ENCODE data around the gene CXCL16. TPM values are rescaled to one million over a fixed set of nuclear protein-coding genes. Genes with fewer than 3 reads are reported as not detected.
A peak's percentile ranks its signal among the peaks of the same experiment; 100 is the strongest.

CXCL16 gene
- total and polyA plus RNA-seq, 2 of the 13 experiments (the other 11 are each of a cell fraction or from before 2014, with no cell fraction given): 9.4 to 101 TPM

DNA sequence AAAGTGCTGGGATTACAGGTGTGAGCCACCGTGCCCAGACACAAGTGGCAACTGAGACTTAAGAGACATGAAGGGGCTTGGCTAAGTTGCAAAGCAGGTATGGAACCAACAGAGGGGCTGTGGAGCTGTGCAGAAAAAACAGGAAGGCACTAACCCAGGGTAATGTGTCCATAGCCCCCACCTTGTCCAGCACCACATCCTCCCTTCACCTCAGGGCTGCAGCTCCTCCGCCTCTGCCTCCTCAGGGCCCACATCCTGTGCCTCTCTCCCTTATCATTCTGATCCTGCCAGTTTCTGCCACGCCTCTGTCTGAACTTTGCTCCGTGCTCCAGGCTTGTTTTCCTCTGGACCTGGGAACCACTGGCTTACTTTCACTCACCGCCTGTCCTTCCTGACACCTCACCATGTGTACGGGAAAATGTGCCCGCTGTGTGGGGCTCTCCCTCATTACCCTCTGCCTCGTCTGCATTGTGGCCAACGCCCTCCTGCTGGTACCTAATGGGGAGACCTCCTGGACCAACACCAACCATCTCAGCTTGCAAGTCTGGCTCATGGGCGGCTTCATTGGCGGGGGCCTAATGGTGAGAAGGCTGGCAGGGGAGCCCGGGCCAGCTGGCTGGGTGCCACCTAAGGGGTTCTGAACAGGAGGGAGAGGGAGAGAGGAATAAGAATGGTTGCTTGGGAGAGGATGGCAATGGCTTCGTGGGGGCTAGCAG, 31.9 kb upstream of the CXCL16 start, which contains the start of gene TM4SF5 (continued):
- TF ChIP-seq TIGD3 (CRISPR knock-in tag; IDR thresholded peaks at IDR 0.05; ENCODE audit: borderline replicate concordance): no peak
- TF ChIP-seq, protein P1, sequence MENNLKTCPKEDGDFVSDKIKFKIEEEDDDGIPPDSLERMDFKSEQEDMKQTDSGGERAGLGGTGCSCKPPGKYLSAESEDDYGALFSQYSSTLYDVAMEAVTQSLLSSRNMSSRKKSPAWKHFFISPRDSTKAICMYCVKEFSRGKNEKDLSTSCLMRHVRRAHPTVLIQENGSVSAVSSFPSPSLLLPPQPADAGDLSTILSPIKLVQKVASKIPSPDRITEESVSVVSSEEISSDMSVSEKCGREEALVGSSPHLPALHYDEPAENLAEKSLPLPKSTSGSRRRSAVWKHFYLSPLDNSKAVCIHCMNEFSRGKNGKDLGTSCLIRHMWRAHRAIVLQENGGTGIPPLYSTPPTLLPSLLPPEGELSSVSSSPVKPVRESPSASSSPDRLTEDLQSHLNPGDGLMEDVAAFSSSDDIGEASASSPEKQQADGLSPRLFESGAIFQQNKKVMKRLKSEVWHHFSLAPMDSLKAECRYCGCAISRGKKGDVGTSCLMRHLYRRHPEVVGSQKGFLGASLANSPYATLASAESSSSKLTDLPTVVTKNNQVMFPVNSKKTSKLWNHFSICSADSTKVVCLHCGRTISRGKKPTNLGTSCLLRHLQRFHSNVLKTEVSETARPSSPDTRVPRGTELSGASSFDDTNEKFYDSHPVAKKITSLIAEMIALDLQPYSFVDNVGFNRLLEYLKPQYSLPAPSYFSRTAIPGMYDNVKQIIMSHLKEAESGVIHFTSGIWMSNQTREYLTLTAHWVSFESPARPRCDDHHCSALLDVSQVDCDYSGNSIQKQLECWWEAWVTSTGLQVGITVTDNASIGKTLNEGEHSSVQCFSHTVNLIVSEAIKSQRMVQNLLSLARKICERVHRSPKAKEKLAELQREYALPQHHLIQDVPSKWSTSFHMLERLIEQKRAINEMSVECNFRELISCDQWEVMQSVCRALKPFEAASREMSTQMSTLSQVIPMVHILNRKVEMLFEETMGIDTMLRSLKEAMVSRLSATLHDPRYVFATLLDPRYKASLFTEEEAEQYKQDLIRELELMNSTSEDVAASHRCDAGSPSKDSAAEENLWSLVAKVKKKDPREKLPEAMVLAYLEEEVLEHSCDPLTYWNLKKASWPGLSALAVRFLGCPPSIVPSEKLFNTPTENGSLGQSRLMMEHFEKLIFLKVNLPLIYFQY (CRISPR knock-in tag; IDR thresholded peaks at IDR 0.05; ENCODE audit: borderline replicate concordance): peak; percentile 65
- peak; percentile 93; the same call in 1 of the 2 replicates for TF ChIP-seq ZNF580 (CRISPR knock-in tag; IDR thresholded peaks at IDR 0.05; ENCODE audit: borderline replicate concordance, low read depth)
- no peak; the same call in 1 of the 2 replicates for TF ChIP-seq ZNF484 (CRISPR knock-in tag; IDR thresholded peaks at IDR 0.05; ENCODE audit: borderline replicate concordance, low read depth)
- peak; percentile 59; the same call in 1 of the 2 replicates for TF ChIP-seq ZNF747 (CRISPR knock-in tag; IDR thresholded peaks at IDR 0.05; ENCODE audit: borderline replicate concordance)
- peak; percentile 68; the same call in 1 of the 2 replicates for TF ChIP-seq ZNF232 (CRISPR knock-in tag; IDR thresholded peaks at IDR 0.05; ENCODE audit: borderline replicate concordance)
- TF ChIP-seq ZNF3 (CRISPR knock-in tag; IDR thresholded peaks at IDR 0.05): no peak
- no peak for TF ChIP-seq MBNL3 (CRISPR knock-in tag; conservative IDR thresholded peaks at IDR 0.05)
- TF ChIP-seq, protein P2, sequence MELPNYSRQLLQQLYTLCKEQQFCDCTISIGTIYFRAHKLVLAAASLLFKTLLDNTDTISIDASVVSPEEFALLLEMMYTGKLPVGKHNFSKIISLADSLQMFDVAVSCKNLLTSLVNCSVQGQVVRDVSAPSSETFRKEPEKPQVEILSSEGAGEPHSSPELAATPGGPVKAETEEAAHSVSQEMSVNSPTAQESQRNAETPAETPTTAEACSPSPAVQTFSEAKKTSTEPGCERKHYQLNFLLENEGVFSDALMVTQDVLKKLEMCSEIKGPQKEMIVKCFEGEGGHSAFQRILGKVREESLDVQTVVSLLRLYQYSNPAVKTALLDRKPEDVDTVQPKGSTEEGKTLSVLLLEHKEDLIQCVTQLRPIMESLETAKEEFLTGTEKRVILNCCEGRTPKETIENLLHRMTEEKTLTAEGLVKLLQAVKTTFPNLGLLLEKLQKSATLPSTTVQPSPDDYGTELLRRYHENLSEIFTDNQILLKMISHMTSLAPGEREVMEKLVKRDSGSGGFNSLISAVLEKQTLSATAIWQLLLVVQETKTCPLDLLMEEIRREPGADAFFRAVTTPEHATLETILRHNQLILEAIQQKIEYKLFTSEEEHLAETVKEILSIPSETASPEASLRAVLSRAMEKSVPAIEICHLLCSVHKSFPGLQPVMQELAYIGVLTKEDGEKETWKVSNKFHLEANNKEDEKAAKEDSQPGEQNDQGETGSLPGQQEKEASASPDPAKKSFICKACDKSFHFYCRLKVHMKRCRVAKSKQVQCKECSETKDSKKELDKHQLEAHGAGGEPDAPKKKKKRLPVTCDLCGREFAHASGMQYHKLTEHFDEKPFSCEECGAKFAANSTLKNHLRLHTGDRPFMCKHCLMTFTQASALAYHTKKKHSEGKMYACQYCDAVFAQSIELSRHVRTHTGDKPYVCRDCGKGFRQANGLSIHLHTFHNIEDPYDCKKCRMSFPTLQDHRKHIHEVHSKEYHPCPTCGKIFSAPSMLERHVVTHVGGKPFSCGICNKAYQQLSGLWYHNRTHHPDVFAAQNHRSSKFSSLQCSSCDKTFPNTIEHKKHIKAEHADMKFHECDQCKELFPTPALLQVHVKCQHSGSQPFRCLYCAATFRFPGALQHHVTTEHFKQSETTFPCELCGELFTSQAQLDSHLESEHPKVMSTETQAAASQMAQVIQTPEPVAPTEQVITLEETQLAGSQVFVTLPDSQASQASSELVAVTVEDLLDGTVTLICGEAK (IDR thresholded peaks at IDR 0.05): no peak
- TF ChIP-seq, protein P2 (CRISPR knock-in tag; IDR thresholded peaks at IDR 0.05): peak; percentile 31; the same call in 1 of the 2 replicates
- peak; percentile 78 for TF ChIP-seq FOSL2 (CRISPR knock-in tag; IDR thresholded peaks at IDR 0.05)
- TF ChIP-seq ZNF709 (CRISPR knock-in tag; IDR thresholded peaks at IDR 0.05): peak; percentile 68; the same call in 1 of the 2 replicates

Data from HepG2 (cell line).